Measurements from ENCODE around the gene ARPC1B. TPM values are rescaled to one million over a fixed set of nuclear protein-coding genes. Genes with fewer than 3 reads are reported as not detected.
"Not testable (repeated sequence)": the region's sequence is repeated elsewhere in the genome, so short reads cannot be mapped to it uniquely, and the experiment has no call there.

Gene ARPC1B
- total RNA-seq, 4 donors from 2014 or later = 74.5 to 275 (median 196) TPM

GRCh38 chr7:99379043-99379577 is 4.6 kb downstream of the ARPC1B start:
- no peaks in the 10 kb centered on the region for H3K27me3 ChIP-seq
- no peak for TF ChIP-seq POLR2A (IDR thresholded peaks at IDR 0.05)
- TF ChIP-seq CTCF (IDR thresholded peaks at IDR 0.05) = peak in 1 of 4 experiments; percentile 15
- no peak overlapping the region for H3K4me3 ChIP-seq
- H3K9me3 ChIP-seq = no peaks in the 10 kb centered on the region
- H3K4me1 ChIP-seq = peaks cover 0 to 9% of the 10 kb centered on the region in 2 donors
- no peaks in the 10 kb centered on the region for H3K36me3 ChIP-seq
- peak; percentile 74 to 77 for DNase-seq
- intact Hi-C loops (cut with DNase I; ENCODE audit: low total_unique reads) = no loop called here
- peak overlapping the region; percentile 60 to 84 for H3K27ac ChIP-seq

GRCh38 chr7:99379693-99380031 is 5.1 kb downstream of the ARPC1B start:
- H3K27me3 ChIP-seq; H3K9me3 ChIP-seq; DNase-seq; H3K4me3 ChIP-seq; H3K4me1 ChIP-seq; H3K36me3 ChIP-seq; intact Hi-C loops (cut with DNase I; ENCODE audit: low total_unique reads): not testable (repeated sequence)
- H3K27ac ChIP-seq = peak overlapping the region; percentile 60 to 84

- intact Hi-C loops (cut with DNase I; ENCODE audit: low total_unique reads) = no loop called here
- H3K4me1 ChIP-seq = peaks cover 0 to 9% of the 10 kb centered on the region in 2 donors
- no peaks in the 10 kb centered on the region for H3K9me3 ChIP-seq
- no peaks in the 10 kb centered on the region for H3K27me3 ChIP-seq
- H3K27ac ChIP-seq = peak overlapping the region; percentile 60 to 84
- TF ChIP-seq CTCF (IDR thresholded peaks at IDR 0.05) = no peak
- TF ChIP-seq POLR2A (IDR thresholded peaks at IDR 0.05) = no peak
- no peak for DNase-seq
- no peak overlapping the region for H3K4me3 ChIP-seq
- no peaks in the 10 kb centered on the region for H3K36me3 ChIP-seq
Measured at GRCh38 chr7:99380032-99380822, 5.7 kb downstream of the ARPC1B start.

GRCh38 chr7:99380823-99381663 is 6.5 kb downstream of the ARPC1B start:
- H3K9me3 ChIP-seq = no peaks in the 10 kb centered on the region
- H3K4me1 ChIP-seq = peaks cover 0 to 9% of the 10 kb centered on the region in 2 donors
- no peaks in the 10 kb centered on the region for H3K27me3 ChIP-seq
- H3K36me3 ChIP-seq = no peaks in the 10 kb centered on the region
- no peak for DNase-seq
- intact Hi-C loops (cut with DNase I; ENCODE audit: low total_unique reads) = no loop called here
- no peak overlapping the region for H3K4me3 ChIP-seq
- H3K27ac ChIP-seq = peak overlapping the region; percentile 60 to 84
- TF ChIP-seq CTCF (IDR thresholded peaks at IDR 0.05) (no peak), POLR2A (IDR thresholded peaks at IDR 0.05) (no peak)

GRCh38 chr7:99381664-99382075 is 7.1 kb downstream of the ARPC1B start:
- H3K9me3 ChIP-seq = no peaks in the 10 kb centered on the region
- no peak overlapping the region for H3K4me3 ChIP-seq
- no peaks in the 10 kb centered on the region for H3K36me3 ChIP-seq
- H3K4me1 ChIP-seq = peaks cover 0 to 9% of the 10 kb centered on the region in 2 donors
- DNase-seq = no peak
- intact Hi-C loops (cut with DNase I; ENCODE audit: low total_unique reads) = no loop called here
- TF ChIP-seq POLR2A (IDR thresholded peaks at IDR 0.05) (no peak), CTCF (IDR thresholded peaks at IDR 0.05) (no peak)
- H3K27ac ChIP-seq = no peak overlapping the region
- no peaks in the 10 kb centered on the region for H3K27me3 ChIP-seq

Data from uterus (tissue), 4 donors.